GM13977 (cell line): Measurements from ENCODE around the gene CALML4.

Source experiments
- DNase-seq: peaks from one replicate; pipeline ENCODE4 v3.0.0; 2012; ENCODE audit warnings: low spot score
- in situ Hi-C: fragments of 300-500 bp; cut with MboI; formaldehyde crosslinking; loops from one replicate; pipeline ENCODE4 v1.12.0; 2022; ENCODE audit warnings: low sequenced_read_pairs, low pct_unique_long_range_greater_than_20kb, mixed read lengths, inconsistent platforms; ENCODE audit not compliant: unreplicated experiment
- TF ChIP-seq, protein P1 (sequence below): IDR thresholded peaks from 2 replicates; pipeline ENCODE4 v1.5.1; 2012; ENCODE audit warnings: mild to moderate bottlenecking, control low read depth; ENCODE audit not compliant: insufficient read depth; ENCODE audit errors: extremely low read depth, missing control alignments

CALML4 gene

DNA sequence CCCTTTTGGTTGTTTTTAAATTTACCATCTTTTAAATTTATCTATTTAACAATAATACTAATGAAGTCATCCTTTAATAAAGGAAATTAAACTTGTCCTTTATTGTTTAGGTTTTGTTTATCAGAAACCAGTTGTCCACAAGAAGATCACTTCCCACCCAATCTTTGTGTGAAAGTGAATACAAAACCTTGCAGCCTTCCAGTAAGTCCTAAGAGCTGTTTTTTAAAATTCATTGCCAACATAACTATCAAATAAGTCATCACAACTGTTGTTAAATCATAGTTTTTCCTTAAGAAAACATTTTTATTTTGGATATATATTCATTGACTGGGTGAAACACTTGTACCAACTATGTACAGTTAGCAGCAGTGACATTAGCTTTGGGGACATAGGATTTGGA, 59.4 kb downstream of the CALML4 start:
- in situ Hi-C loops = no loop called here
- DNase-seq = no peak
- TF ChIP-seq, protein P1, sequence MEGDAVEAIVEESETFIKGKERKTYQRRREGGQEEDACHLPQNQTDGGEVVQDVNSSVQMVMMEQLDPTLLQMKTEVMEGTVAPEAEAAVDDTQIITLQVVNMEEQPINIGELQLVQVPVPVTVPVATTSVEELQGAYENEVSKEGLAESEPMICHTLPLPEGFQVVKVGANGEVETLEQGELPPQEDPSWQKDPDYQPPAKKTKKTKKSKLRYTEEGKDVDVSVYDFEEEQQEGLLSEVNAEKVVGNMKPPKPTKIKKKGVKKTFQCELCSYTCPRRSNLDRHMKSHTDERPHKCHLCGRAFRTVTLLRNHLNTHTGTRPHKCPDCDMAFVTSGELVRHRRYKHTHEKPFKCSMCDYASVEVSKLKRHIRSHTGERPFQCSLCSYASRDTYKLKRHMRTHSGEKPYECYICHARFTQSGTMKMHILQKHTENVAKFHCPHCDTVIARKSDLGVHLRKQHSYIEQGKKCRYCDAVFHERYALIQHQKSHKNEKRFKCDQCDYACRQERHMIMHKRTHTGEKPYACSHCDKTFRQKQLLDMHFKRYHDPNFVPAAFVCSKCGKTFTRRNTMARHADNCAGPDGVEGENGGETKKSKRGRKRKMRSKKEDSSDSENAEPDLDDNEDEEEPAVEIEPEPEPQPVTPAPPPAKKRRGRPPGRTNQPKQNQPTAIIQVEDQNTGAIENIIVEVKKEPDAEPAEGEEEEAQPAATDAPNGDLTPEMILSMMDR = no peak

DNA sequence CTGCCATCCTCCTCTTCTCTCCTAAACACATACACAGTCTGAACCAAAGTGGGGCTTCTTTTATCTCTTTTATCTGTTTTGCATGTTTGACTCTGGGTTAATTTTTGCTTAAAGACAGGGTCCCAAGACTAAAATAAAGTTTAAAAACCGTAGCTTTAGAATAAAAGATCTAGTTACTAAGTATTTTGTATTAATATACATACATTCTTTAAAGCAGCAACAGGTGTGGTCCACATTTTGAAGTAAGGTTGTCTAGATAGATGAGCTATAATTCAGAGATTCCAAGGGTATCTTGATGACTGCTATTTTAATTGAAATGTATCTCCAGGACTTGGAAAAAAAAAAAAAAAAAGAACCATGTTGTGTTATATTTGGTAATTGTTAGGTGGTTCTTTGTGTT, 61.3 kb downstream of the CALML4 start:
- TF ChIP-seq, protein P1 = no peak
- DNase-seq = no peak
- in situ Hi-C loops = no loop called here

DNA sequence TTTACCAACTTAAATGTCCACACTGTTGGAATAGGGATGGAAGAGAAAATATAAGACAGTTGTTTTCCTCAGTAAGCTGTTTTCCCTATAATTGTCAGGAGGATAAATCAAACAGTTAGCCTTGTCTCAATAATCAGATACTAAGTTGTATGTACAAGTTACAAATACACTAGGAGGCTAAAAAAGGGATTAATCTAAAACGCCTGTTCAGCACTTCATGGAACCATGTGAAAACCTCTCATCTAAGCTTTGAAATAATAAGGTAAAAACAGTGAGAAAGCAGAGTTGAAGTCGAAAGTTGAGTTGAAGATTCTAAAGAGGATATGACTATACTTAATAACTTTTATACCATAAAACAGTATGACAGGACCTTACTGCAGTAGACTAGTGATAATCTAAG, 62.0 kb downstream of the CALML4 start:
- no peak for DNase-seq
- in situ Hi-C loops = no loop called here
- TF ChIP-seq, protein P1 = no peak
